Stimulated activated CD4-positive, alpha-beta T cell treated with anti-CD3 and anti-CD28 coated beads, Interleukin-1b, Interleukin-23, amount 100 ng/mL, for 24 hours (primary cell): ENCODE data around the gene FXR2.

Experiments used
- DNase-seq, 4 experiments: peaks; one replicate each; pipeline ENCODE4 v3.0.0-alpha.2; 2020; ENCODE audit warnings: low read depth in 4 of 4, low spot score in 1 of 4

The FXR2 gene

DNA sequence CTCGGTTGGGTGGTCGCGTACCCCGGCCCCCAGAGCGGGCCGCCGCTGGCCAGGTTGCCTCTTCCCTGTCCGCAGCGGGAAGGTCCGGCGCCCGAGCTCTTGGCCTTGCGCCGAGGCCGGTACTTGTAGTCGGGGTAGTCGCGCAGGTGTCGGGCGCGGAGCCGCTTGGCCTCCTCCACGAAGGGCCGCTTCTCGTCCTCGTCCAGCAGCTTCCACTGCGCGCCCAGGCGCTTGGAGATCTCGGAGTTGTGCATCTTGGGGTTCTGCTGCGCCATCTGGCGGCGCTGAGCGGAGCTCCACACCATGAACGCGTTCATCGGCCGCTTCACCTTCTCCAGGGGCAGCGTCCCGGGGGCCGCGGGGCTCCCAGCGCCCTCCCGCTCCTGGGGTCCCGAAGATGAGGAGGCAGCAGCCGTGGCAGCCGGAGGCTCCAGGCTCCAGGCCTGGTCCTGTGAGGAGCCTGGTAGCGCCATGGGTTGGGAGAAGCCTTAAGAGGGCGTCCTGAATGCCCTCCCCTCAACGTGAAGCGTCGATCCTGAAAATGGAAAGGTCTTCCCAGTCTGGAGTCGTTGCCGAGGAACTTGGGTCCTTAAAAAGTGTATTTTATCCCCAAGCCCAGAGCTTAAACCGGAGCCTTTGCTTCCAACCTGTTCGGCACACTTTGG lies 25.4 kb downstream of the FXR2 start:
- DNase-seq, result peak in 2 of 4 experiments; percentile 45 to 49

DNA sequence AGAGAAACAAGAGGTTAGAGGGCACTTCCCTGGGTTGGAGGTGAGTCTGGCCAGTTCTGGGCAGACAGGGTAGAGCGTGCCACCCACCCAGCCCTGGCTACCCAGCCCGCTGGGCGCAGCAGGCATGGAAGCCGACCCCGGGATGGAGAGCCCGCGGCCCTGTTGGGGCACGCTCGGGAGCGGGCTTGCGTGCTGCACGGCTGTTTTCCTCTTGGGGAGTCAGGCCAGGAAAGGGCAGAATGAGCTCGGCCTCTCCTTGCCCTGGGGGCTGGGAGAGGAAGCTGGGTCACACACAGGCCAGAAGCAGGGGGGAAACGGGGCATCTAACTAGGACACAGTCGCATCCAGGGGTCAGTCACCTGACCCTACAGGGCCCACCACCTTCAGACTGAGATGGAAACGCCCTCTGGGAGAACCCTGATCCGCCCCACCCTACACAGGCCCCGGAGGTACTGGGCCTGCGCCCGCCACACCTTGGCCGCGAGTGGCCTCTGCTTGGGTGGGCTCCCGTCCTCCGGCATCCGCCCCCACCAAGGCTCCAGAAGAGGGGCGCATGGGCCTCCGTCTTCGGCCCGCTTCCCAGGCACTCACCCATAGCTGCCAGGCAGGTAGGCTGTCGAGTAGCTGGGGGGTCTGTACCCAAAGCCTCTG lies 26.0 kb downstream of the FXR2 start:
- DNase-seq, result no peak

DNA sequence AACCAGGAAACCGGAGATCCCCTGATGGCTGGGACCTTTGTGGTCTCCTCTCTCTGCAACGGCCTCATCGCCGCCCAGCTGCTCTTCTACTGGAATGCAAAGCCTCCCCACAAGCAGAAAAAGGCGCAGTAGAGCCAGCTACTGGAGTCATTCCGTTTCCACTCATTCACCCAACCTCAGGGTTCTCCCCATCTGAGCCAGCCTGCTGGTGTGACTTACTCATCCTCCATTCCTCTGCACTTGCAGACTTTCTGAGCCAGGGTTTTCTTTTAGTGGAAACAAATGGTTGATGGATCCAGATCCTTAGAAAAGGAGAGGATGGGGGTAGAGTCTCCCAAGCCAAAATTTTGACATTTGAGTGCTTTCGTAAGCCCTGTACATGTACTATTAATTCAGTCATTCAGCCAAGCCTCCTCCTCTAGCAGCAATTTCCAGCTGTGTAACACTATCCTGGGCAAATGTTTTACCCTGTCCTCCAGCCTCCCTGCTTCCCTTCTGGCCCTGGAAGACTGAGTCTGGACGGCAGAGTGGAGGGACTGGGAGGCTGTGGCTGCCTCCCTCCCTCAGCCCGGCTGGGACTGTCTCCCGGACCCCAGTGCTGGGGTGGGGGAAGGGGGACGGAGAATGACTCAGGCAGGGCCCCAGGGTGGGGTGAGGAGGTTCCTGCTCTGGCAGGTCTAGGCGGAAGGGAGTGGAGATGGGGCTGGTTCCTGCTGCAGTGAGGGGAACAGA lies 27.1 kb downstream of the FXR2 start:
- DNase-seq, result no peak

DNA sequence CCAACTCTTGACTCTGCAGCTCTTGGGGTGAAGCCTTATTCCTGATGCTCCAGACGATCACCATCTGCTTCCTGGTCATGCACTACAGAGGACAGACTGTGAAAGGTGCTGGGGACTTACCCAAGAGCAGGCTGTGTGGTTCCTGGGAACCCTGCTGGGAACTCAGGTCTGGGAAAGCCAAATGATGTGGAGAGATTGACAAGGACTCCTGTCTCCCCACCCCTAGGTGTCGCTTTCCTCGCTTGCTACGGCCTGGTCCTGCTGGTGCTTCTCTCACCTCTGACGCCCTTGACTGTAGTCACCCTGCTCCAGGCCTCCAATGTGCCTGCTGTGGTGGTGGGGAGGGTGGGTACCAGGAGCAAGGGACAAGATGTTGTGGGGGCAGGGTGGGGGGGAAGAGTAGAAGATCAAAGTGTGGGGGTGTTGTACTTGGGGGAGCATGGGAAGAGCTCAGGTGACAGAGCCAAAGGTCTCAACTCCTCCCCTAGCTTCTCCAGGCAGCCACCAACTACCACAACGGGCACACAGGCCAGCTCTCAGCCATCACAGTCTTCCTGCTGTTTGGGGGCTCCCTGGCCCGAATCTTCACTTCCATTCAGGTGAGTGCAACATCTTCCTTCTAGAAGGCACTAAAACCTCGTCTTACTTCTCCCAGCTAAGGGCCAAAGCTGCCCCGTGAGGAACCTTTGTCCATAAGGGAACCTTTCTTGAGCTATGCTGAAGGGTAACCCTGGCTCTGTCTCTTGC lies 27.9 kb downstream of the FXR2 start:
- no peak for DNase-seq

DNA sequence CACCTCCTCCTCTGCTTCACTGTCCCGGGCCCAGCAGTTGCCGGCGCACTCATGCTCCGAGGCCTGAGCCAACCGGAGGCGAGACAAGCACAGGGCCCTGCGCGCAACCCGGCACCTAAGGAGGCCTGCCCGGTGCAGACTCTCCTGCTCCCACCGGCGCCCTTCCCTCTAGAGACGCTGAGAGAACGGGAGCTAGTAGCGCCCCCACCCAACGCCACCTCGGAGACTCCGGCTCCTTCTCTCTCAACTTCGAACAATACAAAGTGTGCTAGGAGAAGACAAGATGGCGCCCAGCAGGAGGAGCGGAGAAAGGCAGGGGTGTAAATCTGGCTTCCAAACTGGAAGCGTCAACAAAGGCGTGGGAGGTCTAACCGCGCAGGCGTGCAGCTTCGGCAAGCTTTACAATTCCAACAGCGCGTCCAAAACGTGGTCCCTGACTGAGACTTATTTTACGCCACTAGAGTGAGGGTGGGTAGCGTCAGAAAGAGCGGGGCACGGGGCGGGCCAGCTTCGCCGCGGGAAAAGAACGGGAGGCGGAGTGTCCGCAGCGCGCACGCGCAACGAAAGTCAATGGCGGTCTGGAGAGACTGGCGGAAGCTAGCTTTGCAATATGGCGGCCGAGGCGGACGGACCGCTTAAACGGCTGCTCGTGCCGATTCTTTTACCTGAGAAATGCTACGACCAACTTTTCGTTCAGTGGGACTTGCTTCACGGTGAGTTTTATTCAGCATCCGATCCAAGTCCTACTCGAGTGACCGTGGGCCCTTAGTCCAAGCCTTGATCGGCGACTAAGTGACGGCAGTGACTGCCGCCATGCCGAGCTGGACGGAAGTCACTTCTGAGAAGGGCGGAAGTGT lies 31.2 kb downstream of the FXR2 start, which contains the start of gene MPDU1:
Gene MPDU1, plus strand, starts transcription at position 600 of the 857 bp plus-strand sequence. Its CDS starts 11 bp downstream, at position 611.
- DNase-seq, result peak; percentile 89 to 94 (median 90)

DNA sequence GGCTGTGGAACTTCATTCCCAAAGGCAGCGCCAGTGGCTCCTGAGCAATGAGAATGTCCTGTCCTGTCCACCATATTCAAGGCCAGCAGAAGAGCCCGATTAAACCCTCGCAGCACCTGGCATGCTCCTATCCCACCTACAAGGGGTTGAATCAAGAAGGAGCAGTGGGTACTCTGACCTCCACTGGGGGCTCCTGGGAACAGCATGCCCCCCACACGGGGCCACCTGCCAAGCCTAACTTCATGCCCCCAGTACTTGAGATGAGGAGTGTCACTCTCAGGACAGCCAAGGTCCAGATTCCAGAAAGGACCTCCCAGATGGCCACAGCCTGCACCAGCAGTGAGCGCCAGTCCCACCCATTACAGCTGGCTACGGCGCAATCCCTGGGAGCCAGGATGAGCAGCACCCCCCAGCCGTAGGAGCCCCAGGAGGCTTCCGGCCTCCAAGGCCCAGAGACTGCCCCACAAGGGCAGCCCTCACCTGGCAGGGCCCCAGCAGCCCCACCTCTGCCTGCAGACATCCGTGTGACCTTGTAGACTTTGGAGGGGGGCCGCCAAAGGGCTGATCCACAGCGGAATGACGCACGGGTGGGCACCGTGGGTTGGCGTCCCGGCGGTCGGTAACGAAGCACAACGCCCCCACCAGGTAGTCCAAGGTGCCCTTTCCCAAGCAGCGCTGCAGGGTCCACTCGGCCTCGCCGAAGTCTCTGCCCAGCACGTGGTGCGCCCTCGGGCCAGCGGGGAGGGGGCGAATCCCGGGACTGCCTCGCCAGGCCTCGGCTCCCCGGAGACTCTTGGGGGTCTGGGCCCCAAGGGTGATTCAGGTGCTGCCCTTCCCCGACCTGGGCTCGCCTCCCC lies 32.1 kb downstream of the FXR2 start:
- no peak for DNase-seq

DNA sequence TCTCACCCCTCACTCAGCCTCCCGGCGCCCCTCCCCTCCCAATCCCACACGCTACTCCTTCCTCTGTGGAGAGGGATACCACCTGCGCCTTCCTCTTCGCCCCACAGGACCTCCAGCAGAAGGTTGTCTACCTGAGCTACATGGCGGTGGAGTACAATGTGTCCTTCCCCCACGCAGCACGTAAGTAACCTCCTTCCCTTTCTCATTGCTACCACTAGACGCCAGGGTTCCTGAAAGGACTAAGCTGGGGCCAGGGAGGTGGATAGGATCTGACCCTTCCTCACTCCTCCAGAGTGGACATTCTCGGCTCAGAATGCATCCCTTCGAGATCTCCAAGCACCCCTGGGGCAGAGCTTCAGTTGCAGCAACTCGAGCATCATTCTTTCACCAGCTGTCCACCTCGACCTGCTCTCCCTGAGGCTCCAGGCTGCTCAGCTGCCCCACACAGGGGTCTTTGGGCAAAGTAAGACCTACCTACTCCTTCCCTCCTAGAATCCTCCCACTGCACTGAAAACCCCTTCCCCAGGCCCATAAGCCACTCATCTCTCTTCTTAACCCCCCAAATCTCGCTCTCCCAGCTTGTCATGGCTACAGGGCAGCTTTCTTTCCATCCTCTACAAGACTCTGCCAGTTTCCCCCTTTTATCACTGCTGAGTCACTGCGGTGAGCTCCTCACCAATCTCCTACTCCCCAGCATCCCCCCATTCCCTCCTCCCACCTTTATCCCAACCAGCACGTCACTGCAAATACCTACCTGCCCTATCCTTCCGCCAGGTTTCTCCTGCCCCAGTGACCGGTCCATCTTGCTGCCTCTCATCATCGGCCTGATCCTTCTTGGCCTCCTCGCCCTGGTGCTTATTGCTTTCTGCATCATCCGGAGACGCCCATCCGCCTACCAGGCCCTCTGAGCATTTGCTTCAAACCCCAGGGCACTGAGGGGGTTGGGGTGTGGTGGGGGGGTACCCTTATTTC lies 33.8 kb downstream of the FXR2 start:
- no peak for DNase-seq

DNA sequence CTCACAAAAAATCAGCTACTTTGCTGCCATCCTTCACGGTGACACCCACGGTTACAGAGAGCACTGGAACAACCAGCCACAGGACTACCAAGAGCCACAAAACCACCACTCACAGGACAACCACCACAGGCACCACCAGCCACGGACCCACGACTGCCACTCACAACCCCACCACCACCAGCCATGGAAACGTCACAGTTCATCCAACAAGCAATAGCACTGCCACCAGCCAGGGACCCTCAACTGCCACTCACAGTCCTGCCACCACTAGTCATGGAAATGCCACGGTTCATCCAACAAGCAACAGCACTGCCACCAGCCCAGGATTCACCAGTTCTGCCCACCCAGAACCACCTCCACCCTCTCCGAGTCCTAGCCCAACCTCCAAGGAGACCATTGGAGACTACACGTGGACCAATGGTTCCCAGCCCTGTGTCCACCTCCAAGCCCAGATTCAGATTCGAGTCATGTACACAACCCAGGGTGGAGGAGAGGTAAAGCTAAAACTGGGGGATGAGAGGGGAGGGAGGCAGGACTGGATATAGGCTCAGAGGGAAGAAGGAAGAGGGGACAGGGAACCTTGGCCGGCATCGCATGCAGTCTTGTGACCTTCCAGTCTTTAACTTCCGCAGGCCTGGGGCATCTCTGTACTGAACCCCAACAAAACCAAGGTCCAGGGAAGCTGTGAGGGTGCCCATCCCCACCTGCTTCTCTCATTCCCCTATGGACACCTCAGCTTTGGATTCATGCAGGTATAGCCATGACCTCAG lies 34.7 kb downstream of the FXR2 start:
- no peak for DNase-seq

DNA sequence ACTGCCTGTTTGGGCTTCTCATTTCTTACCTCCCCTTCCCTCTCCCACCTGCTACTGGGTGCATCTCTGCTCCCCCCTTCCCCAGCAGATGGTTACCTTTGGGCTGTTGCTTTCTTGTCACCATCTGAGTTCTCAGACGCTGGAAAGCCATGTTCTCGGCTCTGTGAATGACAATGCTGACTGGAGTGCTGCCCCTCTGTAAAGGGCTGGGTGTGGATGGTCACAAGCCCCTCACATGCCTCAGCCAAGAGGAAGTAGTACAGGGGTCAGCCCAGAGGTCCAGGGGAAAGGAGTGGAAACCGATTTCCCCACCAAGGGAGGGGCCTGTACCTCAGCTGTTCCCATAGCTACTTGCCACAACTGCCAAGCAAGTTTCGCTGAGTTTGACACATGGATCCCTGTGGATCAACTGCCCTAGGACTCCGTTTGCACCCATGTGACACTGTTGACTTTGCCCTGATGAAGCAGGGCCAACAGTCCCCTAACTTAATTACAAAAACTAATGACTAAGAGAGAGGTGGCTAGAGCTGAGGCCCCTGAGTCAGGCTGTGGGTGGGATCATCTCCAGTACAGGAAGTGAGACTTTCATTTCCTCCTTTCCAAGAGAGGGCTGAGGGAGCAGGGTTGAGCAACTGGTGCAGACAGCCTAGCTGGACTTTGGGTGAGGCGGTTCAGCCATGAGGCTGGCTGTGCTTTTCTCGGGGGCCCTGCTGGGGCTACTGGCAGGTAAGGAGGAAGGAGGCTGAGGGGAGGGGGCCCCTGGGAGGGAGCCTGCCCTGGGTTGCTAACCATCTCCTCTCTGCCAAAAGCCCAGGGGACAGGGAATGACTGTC lies 35.5 kb downstream of the FXR2 start, which contains the start of gene CD68:
Gene CD68, plus strand, starts transcription at position 638 of the 833 bp plus-strand sequence. Its CDS starts 40 bp downstream, at position 678.
- peak in 2 of 4 experiments; percentile 58 to 70 for DNase-seq

DNA sequence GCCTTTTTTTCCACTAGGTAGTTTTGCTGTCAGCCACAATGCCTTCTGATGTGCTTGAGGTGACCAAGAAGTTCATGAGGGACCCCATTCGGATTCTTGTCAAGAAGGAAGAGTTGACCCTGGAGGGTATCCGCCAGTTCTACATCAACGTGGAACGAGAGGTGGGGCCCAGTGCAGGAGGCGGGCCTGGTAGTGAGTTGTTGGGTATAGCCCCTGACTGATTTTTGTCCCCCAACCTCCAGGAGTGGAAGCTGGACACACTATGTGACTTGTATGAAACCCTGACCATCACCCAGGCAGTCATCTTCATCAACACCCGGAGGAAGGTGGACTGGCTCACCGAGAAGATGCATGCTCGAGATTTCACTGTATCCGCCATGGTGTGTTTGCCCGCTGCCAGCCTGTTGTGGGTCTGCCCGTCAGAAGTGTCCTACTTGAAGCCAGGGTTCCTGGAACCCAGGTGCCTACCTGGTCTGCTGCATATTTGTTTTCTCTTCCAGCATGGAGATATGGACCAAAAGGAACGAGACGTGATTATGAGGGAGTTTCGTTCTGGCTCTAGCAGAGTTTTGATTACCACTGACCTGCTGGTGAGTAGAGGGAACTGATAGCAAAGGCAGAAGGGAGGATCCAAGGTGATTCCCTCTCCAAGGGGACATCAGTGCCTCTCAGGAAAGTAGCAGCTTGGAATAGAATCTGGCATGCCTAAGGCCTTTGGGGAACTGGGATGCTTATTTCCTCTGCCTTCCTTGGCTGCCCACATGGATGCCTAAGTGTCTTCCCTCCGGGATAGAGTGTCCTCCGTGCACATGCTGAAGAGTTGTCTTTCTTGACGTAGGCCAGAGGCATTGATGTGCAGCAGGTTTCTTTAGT lies 37.1 kb downstream of the FXR2 start:
- DNase-seq, result no peak

DNA sequence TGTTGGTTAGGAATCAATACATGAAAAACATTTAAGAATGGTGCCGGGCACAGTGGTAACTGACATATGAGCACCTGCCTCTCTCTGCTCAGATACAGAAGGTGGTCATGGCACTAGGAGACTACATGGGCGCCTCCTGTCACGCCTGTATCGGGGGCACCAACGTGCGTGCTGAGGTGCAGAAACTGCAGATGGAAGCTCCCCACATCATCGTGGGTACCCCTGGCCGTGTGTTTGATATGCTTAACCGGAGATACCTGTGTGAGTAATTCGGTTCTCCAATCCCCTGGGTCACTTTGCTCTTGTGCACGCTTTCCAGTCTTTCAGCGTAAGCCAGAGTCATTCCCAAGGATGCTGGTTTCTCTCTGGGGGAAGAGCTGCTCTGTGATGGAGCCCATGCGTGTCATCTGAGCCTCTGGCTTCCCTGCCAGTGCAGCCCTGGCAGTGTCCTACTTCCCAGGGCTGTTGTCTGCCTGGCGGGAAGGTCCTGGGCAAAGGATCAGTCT lies 38.2 kb downstream of the FXR2 start:
- no peak for DNase-seq

DNA sequence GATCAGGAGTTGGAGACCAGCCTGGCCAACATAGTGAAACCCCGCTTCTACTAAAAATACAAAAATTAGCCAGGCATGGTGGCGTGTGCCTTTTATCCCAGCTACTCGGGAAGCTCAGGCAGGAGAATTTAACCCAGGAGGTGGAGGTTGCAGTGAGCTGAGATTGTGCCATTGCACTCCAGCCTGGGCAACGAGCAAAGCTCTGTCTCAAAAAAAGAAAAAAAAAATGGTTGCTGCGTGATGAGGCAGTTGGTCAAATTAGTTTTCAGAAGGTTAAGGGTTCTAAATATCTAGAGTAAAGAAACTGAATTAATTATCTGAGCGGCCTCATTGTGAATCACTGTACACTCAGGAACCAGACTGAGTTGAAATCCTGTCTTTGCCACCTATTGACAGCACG lies 38.7 kb downstream of the FXR2 start:
- no peak for DNase-seq

DNA sequence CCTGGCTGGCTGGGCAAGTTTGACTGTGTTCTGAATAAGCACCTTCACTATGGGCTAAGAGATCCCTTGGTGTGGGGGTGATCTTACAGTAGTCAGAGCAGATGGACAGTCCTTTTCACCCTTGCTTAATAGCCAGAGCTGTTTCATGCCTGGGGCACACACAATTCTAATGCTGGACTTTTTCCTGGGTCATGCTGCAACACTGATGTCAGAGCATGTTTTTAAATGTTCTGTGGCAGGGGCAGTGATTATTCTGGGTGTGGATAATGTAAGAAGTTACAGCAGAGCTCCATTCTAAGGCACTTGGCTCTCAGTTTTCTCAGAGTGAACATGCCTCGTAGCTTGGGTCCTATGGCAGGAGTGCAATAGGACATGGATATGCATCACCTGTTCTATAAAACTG lies 39.2 kb downstream of the FXR2 start:
- DNase-seq, result no peak

DNA sequence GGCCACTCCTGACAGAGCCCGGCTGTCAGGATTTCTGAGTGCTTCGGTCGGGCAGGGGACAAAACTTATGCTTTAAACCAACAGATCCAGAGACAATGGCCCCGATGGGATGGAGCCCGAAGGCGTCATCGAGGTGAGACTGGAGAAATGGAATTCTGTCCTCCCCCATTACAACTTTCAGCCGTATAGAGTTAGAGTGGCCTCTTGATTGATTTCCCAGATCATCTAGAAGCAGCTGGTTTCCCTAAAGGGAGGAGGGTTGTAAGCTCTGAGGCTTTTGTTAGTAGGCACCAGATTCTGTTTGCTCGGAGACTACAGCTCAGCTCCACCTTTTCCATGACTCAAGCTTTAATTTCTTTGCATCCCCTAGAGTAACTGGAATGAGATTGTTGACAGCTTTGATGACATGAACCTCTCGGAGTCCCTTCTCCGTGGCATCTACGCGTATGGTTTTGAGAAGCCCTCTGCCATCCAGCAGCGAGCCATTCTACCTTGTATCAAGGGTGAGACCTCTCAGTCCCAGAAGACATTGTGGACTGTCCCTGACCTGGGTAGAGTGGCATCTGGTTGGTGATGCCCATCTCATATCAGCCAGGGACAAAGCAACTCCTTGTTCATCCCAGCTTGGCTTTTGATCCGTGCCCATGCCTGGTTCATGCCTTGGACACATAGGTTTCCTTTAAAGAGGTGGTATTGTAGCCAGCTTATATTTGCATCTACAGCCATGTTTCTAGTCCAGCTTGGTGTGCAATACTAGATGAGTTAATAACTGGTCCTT lies 40.3 kb downstream of the FXR2 start:
- DNase-seq, result no peak
